ENCODE results near the gene LRP2BP. TPM values are rescaled to one million over a fixed set of nuclear protein-coding genes. Genes with fewer than 3 reads are reported as not detected.

The LRP2BP gene
- polyA plus RNA-seq, 1 donor from 2014 or later, result 1.1 TPM

- H3K9me3 ChIP-seq (ENCODE audit: low read length), result no peaks in the 10 kb centered on the region
- no peak overlapping the region for H3K4me2 ChIP-seq (ENCODE audit: low read length)
- H3K79me2 ChIP-seq (replicated peaks; ENCODE audit: insufficient read depth, low read length), result no peaks in the 10 kb centered on the region
- H3K36me3 ChIP-seq (ENCODE audit: insufficient read depth, low read length), result no peaks in the 10 kb centered on the region
- no peaks in the 10 kb centered on the region for H3K27me3 ChIP-seq (ENCODE audit: insufficient read depth, low read depth, low read length)
- TF ChIP-seq MXI1 (conservative IDR thresholded peaks at IDR 0.05; ENCODE audit: poor library complexity, severe bottlenecking) (no peak), EP300 (conservative IDR thresholded peaks at IDR 0.05; ENCODE audit: poor library complexity, severe bottlenecking) (no peak), SMC3 (conservative IDR thresholded peaks at IDR 0.05; ENCODE audit: poor library complexity) (no peak), POLR2AphosphoS5 (IDR thresholded peaks at IDR 0.05) (no peak), EZH2 (IDR thresholded peaks at IDR 0.05; ENCODE audit: borderline replicate concordance, insufficient read depth, low read length, poor library complexity, severe bottlenecking) (no peak), REST (IDR thresholded peaks at IDR 0.05; ENCODE audit: borderline replicate concordance) (no peak), TAF1 (IDR thresholded peaks at IDR 0.05; ENCODE audit: low read depth) (no peak), RAD21 (conservative IDR thresholded peaks at IDR 0.05) (no peak)
- TF ChIP-seq, protein P1, sequence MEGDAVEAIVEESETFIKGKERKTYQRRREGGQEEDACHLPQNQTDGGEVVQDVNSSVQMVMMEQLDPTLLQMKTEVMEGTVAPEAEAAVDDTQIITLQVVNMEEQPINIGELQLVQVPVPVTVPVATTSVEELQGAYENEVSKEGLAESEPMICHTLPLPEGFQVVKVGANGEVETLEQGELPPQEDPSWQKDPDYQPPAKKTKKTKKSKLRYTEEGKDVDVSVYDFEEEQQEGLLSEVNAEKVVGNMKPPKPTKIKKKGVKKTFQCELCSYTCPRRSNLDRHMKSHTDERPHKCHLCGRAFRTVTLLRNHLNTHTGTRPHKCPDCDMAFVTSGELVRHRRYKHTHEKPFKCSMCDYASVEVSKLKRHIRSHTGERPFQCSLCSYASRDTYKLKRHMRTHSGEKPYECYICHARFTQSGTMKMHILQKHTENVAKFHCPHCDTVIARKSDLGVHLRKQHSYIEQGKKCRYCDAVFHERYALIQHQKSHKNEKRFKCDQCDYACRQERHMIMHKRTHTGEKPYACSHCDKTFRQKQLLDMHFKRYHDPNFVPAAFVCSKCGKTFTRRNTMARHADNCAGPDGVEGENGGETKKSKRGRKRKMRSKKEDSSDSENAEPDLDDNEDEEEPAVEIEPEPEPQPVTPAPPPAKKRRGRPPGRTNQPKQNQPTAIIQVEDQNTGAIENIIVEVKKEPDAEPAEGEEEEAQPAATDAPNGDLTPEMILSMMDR (IDR thresholded peaks at IDR 0.05; ENCODE audit: poor library complexity, severe bottlenecking), result no peak
- H4K20me1 ChIP-seq (ENCODE audit: insufficient read depth), result no peaks in the 10 kb centered on the region
- H3K9ac ChIP-seq (ENCODE audit: low read length), result no peak overlapping the region
- no peaks in the 10 kb centered on the region for H3F3A ChIP-seq (ENCODE audit: insufficient read depth, low read length, poor library complexity, severe bottlenecking)
- no peak overlapping the region for H3K27ac ChIP-seq (ENCODE audit: low read length)
- H3K4me3 ChIP-seq (ENCODE audit: low read length), result no peak overlapping the region
- H3K9me2 ChIP-seq (ENCODE audit: insufficient read depth, low read length), result no peaks in the 10 kb centered on the region
- no peak overlapping the region for H2AFZ ChIP-seq (ENCODE audit: low read depth, low read length)
Measured at GRCh38 chr4:185346975-185347601, 48.6 kb downstream of the LRP2BP start.

DNA sequence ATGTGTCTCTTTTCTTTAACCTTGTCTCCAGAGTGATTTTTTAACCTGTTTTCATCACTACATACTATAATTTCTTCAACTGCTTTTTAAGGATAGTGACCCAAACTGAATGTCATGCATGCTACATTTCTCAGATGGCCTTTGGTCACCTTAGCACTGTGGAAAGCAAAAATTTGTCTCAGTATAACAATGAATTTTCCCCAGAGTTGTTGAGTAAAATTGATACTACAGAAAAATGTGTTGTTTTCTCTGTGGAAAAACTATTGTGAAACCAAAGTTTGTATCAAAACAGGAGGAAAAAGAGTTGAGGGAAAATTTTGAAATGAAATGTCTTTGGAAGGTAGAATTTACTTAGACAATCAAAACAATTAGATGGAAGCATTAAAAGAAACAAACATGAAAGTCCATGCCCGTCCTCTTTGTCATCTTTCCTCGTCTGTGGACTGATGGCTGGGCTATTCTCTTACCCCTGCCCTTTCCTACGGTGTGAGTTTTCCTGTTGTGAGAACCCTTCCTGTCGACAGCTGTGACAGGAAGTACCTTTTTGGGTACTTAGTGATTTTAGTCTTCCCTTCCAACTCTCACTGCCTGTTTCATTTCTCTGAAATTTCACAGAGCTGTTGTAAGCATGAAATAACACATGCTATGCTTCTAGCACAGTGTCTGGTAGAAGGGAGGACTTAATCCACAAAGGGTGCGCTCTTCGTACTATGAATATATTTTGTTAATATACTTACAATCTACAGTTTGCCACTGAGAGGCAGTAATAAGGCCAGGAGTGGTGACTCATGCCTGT lies 50.8 kb downstream of the LRP2BP start:
- TF ChIP-seq TAF1 (IDR thresholded peaks at IDR 0.05; ENCODE audit: low read depth) (no peak), RAD21 (conservative IDR thresholded peaks at IDR 0.05) (no peak), POLR2AphosphoS5 (IDR thresholded peaks at IDR 0.05) (no peak), EZH2 (IDR thresholded peaks at IDR 0.05; ENCODE audit: borderline replicate concordance, insufficient read depth, low read length, poor library complexity, severe bottlenecking) (no peak)
- Histone ChIP-seq H3K9me3 (ENCODE audit: low read length) (no peaks in the 10 kb centered on the region), H3K9me2 (ENCODE audit: insufficient read depth, low read length) (no peaks in the 10 kb centered on the region), H3K4me2 (ENCODE audit: low read length) (no peak overlapping the region), H4K20me1 (ENCODE audit: insufficient read depth) (no peaks in the 10 kb centered on the region), H3K79me2 (replicated peaks; ENCODE audit: insufficient read depth, low read length) (no peaks in the 10 kb centered on the region), H2AFZ (ENCODE audit: low read depth, low read length) (no peak overlapping the region), H3K36me3 (ENCODE audit: insufficient read depth, low read length) (no peaks in the 10 kb centered on the region), H3K27ac (ENCODE audit: low read length) (no peak overlapping the region), H3K27me3 (ENCODE audit: insufficient read depth, low read depth, low read length) (no peaks in the 10 kb centered on the region), H3K9ac (ENCODE audit: low read length) (no peak overlapping the region), H3K4me3 (ENCODE audit: low read length) (no peak overlapping the region), H3F3A (ENCODE audit: insufficient read depth, low read length, poor library complexity, severe bottlenecking) (no peaks in the 10 kb centered on the region)

Data from neural cell (in vitro differentiated cells).